HEK293T (cell line): ENCODE data around the gene CBY1.

Source experiments
- CTCF ChIA-PET: fragments of 350-600 bp; formaldehyde crosslinking; extraction: SDS; loops from one replicate; lab custom pipeline; 2021; ENCODE audit warnings: antibody characterized with exemption, inconsistent platforms; lab: Yijun Ruan, JAX
- POLR2A ChIA-PET: fragments of 350-600 bp; formaldehyde crosslinking; extraction: SDS; loops from one replicate; lab custom pipeline; 2020; ENCODE audit warnings: antibody characterized with exemption, inconsistent platforms; lab: Yijun Ruan, JAX
- DNase-seq: peaks from one replicate; pipeline ENCODE4 v3.0.0; 2012; ENCODE audit warnings: mixed read lengths; ENCODE audit errors: extremely low spot score
- ARNT ChIP-seq: fragments of 450-650 bp; IDR thresholded peaks from 2 replicates; pipeline ENCODE4 v1.6.1; 2017; ENCODE audit warnings: mild to moderate bottlenecking
- BHLHE40 ChIP-seq: fragments of 450-650 bp; IDR thresholded peaks from 2 replicates; pipeline ENCODE4 v1.6.1; 2016; ENCODE audit warnings: mild to moderate bottlenecking, moderate library complexity, borderline replicate concordance
- CTBP1 ChIP-seq: fragments of 450-650 bp; IDR thresholded peaks from 2 replicates; pipeline ENCODE4 v1.6.1; 2016; ENCODE audit warnings: borderline replicate concordance
- ELF4 ChIP-seq: fragments of 450-650 bp; IDR thresholded peaks from 2 replicates; pipeline ENCODE4 v1.6.1; 2017; ENCODE audit warnings: antibody characterized with exemption
- FOXA1 ChIP-seq: fragments of 450-650 bp; IDR thresholded peaks from 2 replicates; pipeline ENCODE4 v1.6.1; 2016; ENCODE audit warnings: mild to moderate bottlenecking
- FOXK2 ChIP-seq: fragments of 450-650 bp; IDR thresholded peaks from 2 replicates; pipeline ENCODE4 v1.6.1; 2016; ENCODE audit warnings: mild to moderate bottlenecking
- FOXM1 ChIP-seq: fragments of 450-650 bp; IDR thresholded peaks from 2 replicates; pipeline ENCODE4 v1.6.1; 2017; ENCODE audit warnings: mild to moderate bottlenecking, borderline replicate concordance
- HDGF ChIP-seq: fragments of 450-650 bp; IDR thresholded peaks from 2 replicates; pipeline ENCODE4 v1.6.1; 2017; ENCODE audit warnings: antibody characterized with exemption, borderline replicate concordance
- L3MBTL2 ChIP-seq: fragments of 450-650 bp; conservative IDR thresholded peaks from 2 replicates; pipeline ENCODE4 v1.6.1; 2016; ENCODE audit warnings: mild to moderate bottlenecking
- LEF1 ChIP-seq: fragments of 450-650 bp; IDR thresholded peaks from 2 replicates; pipeline ENCODE4 v1.6.1; 2017; ENCODE audit warnings: mild to moderate bottlenecking, borderline replicate concordance
- NFRKB ChIP-seq: fragments of 450-650 bp; IDR thresholded peaks from 2 replicates; pipeline ENCODE4 v1.6.1; 2016; ENCODE audit warnings: mild to moderate bottlenecking, moderate library complexity
- PKNOX1 ChIP-seq: fragments of 450-650 bp; IDR thresholded peaks from 2 replicates; pipeline ENCODE4 v1.6.1; 2016
- SP1 ChIP-seq: fragments of 450-650 bp; IDR thresholded peaks from 2 replicates; pipeline ENCODE4 v1.6.1; 2017
- SUZ12 ChIP-seq: fragments of 450-650 bp; IDR thresholded peaks from 2 replicates; pipeline ENCODE4 v1.6.1; 2016; ENCODE audit warnings: mild to moderate bottlenecking
- TARDBP ChIP-seq: fragments of 450-650 bp; IDR thresholded peaks from 2 replicates; pipeline ENCODE4 v1.6.1; 2016
- ZNF384 ChIP-seq: fragments of 450-650 bp; IDR thresholded peaks from 2 replicates; pipeline ENCODE4 v1.6.1; 2016

The CBY1 gene

GRCh38 chr22:38707346-38707745 is 50.9 kb downstream of the CBY1 start:
- TF ChIP-seq PKNOX1 = no peak
- TF ChIP-seq NFRKB = no peak
- TF ChIP-seq FOXM1 = no peak
- TF ChIP-seq FOXK2 = no peak
- no peak for TF ChIP-seq ARNT
- no peak for TF ChIP-seq BHLHE40
- TF ChIP-seq SUZ12 = no peak
- DNase-seq = no peak
- ChIA-PET CTCF (interaction anchor here (2.3 kb wide), 1 partner anchor 11 kb away, joined by 7 read pairs; no protein-coding TSS in a partner anchor), POLR2A (interaction anchor here (0.7 to 5.5 kb wide), 6 partner anchors 13 to 170 kb away, joined by 3 to 50 read pairs (median 4); partner anchors contain the start of gene TOMM22)

GRCh38 chr22:38707984-38708383 is 51.5 kb downstream of the CBY1 start:
- POLR2A ChIA-PET = interaction anchor here (0.6 to 1.4 kb wide), 6 partner anchors 8 to 170 kb away, joined by 3 to 6 read pairs (median 4); partner anchors contain the start of gene TOMM22

GRCh38 chr22:38709306-38709705 is 52.9 kb downstream of the CBY1 start:
- CTCF ChIA-PET = interaction anchor here (1.2 kb wide), 2 partner anchors 16 to 24 kb away, joined by 3 to 6 read pairs; no protein-coding TSS in a partner anchor
- POLR2A ChIA-PET = interaction anchor here (0.6 kb wide), 1 partner anchor 49 kb away, joined by 3 read pairs; no protein-coding TSS in a partner anchor
- TF ChIP-seq FOXM1 = no peak
- no peak for TF ChIP-seq CTBP1
- TF ChIP-seq SUZ12 = no peak
- no peak for DNase-seq

More at GRCh38 chr22:38707984-38708383, 51.5 kb downstream of the CBY1 start:
- TF ChIP-seq TARDBP (no peak), ELF4 (no peak), ZNF384 (no peak), SP1 (no peak), LEF1 (no peak), L3MBTL2 (no peak), PKNOX1 (no peak)
- CTCF ChIA-PET = interaction anchor here (1.2 to 2.3 kb wide), 2 partner anchors 10 to 25 kb away, joined by 3 to 7 read pairs; no protein-coding TSS in a partner anchor
- DNase-seq = no peak

GRCh38 chr22:38710351-38710750 is 53.9 kb downstream of the CBY1 start:
- CTCF ChIA-PET = no interaction called here
- POLR2A ChIA-PET = no interaction called here
- no peak for DNase-seq
- TF ChIP-seq HDGF (no peak), CTBP1 (no peak), FOXK2 (no peak)

GRCh38 chr22:38710866-38711265 is 54.4 kb downstream of the CBY1 start:
- CTCF ChIA-PET = no interaction called here
- no peak for TF ChIP-seq CTBP1
- no peak for TF ChIP-seq ZNF384
- no peak for TF ChIP-seq BHLHE40
- no peak for TF ChIP-seq FOXA1
- TF ChIP-seq FOXK2 = no peak
- no peak for TF ChIP-seq ARNT
- no peak for TF ChIP-seq HDGF
- TF ChIP-seq LEF1 = no peak
- POLR2A ChIA-PET = no interaction called here
- no peak for DNase-seq

GRCh38 chr22:38712486-38713207 is 56.2 kb downstream of the CBY1 start:
- no peak for TF ChIP-seq PKNOX1
- no peak for TF ChIP-seq FOXA1
- no peak for TF ChIP-seq L3MBTL2
- no peak for TF ChIP-seq SUZ12
- TF ChIP-seq HDGF = no peak
- TF ChIP-seq ARNT = no peak
- no peak for TF ChIP-seq BHLHE40
- no peak for TF ChIP-seq FOXK2
- no peak for TF ChIP-seq SP1
- TF ChIP-seq LEF1 = no peak
- no peak for TF ChIP-seq FOXM1
- no peak for TF ChIP-seq CTBP1
- no peak for TF ChIP-seq ZNF384
- no peak for TF ChIP-seq ELF4
- ChIA-PET POLR2A (interaction anchor here (2.1 kb wide), 1 partner anchor 31 kb away, joined by 8 read pairs; the partner anchor contains the start of gene TOMM22), CTCF (no interaction called here)
- DNase-seq = no peak

GRCh38 chr22:38713921-38714320 is 57.5 kb downstream of the CBY1 start:
- no peak for TF ChIP-seq SP1
- no peak for TF ChIP-seq LEF1
- TF ChIP-seq FOXK2 = no peak
- no peak for TF ChIP-seq FOXA1
- TF ChIP-seq BHLHE40 = no peak
- TF ChIP-seq HDGF = no peak
- TF ChIP-seq TARDBP = no peak
- no peak for TF ChIP-seq NFRKB
- TF ChIP-seq CTBP1 = no peak
- no peak for TF ChIP-seq FOXM1
- no peak for TF ChIP-seq ELF4
- no peak for TF ChIP-seq L3MBTL2
- no peak for TF ChIP-seq ARNT
- DNase-seq = no peak
- ChIA-PET CTCF (no interaction called here), POLR2A (interaction anchor here (0.7 to 2.2 kb wide), 2 partner anchors 8 to 32 kb away, joined by 3 to 13 read pairs; partner anchors contain the start of genes GTPBP1 and TOMM22)
